Measurements from ENCODE around the gene SRF.

The SRF gene

GRCh38 chr6:43186019-43186418, 14.9 kb downstream of the SRF start:
- Mint-ChIP-seq H3K27ac (no peak overlapping the region), H3K9me3 (no peaks in the 10 kb centered on the region), H3K4me3 (no peak overlapping the region), H3K27me3 (no peaks in the 10 kb centered on the region), H3K36me3 (peaks cover 45% of the 10 kb centered on the region), H3K4me1 (peaks cover 61% of the 10 kb centered on the region)
- ATAC-seq: no peak

- Mint-ChIP-seq H3K9me3 (no peaks in the 10 kb centered on the region), H3K27ac (no peak overlapping the region), H3K27me3 (no peaks in the 10 kb centered on the region), H3K4me1 (peaks cover 54% of the 10 kb centered on the region), H3K36me3 (peaks cover 46% of the 10 kb centered on the region), H3K4me3 (no peak overlapping the region)
- no peak for ATAC-seq
Measured at GRCh38 chr6:43186706-43187105, 15.6 kb downstream of the SRF start.

GRCh38 chr6:43187821-43188220, 16.8 kb downstream of the SRF start:
- ATAC-seq: no peak
- H3K27me3 Mint-ChIP-seq: no peaks in the 10 kb centered on the region
- no peak overlapping the region for H3K27ac Mint-ChIP-seq
- no peak overlapping the region for H3K4me3 Mint-ChIP-seq
- H3K36me3 Mint-ChIP-seq: peaks cover 51% of the 10 kb centered on the region
- no peaks in the 10 kb centered on the region for H3K9me3 Mint-ChIP-seq
- H3K4me1 Mint-ChIP-seq: peaks cover 51% of the 10 kb centered on the region

DNA sequence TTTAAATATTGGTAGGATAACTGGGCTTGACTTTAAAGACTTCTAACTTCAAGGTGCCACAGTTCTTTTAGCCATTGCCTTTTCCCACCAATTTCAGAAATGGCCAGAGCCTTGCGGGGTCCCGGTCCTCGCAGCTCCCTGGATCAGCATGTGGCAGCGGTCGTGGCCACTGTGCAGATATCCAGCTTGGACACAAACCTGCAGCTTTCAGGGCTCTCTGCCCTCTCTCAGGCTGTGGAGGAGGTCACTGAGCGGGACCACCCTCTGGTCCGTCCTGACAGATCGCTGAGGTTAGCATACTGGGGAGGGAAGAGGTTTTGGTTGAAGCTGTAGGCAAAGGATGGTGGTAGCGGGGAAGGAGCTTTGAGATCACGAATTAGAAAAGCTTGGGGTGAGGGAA, 17.4 kb downstream of the SRF start:
- Mint-ChIP-seq H3K4me3 (no peak overlapping the region), H3K36me3 (peaks cover 57% of the 10 kb centered on the region), H3K27ac (no peak overlapping the region), H3K27me3 (no peaks in the 10 kb centered on the region), H3K4me1 (peaks cover 45% of the 10 kb centered on the region), H3K9me3 (no peaks in the 10 kb centered on the region)
- no peak for ATAC-seq

DNA sequence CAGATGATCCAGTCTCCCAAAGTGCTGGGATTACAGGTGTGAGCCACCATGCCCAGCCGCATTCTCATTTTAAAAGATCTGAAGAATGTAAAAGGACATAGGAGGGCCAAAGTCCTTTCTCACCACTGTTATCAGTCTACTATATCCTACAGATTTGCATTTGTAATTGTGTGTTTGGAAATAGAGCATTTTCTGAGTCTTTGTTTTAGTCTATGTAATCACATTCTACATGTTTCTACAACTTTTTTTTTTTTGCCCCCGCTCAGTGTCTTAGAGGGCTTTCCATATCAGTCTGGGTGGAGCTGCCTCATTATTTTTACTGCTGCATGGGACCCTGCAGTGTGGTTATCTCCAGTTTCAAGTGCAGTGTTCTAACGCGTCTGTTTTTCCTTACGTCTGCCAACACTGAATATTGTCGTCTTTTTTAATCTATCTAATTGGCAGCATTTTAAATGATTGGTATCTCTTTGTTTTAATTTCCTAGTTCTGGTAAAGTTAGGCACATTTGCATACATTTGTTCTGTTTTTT, 18.8 kb downstream of the SRF start:
- peaks cover 58% of the 10 kb centered on the region for H3K36me3 Mint-ChIP-seq
- ATAC-seq: no peak
- H3K27me3 Mint-ChIP-seq: no peaks in the 10 kb centered on the region
- H3K4me1 Mint-ChIP-seq: peaks cover 31% of the 10 kb centered on the region
- no peak overlapping the region for H3K4me3 Mint-ChIP-seq
- H3K27ac Mint-ChIP-seq: no peak overlapping the region
- no peaks in the 10 kb centered on the region for H3K9me3 Mint-ChIP-seq

GRCh38 chr6:43192911-43193310, 21.8 kb downstream of the SRF start:
- Mint-ChIP-seq H3K4me3 (no peak overlapping the region), H3K9me3 (no peaks in the 10 kb centered on the region), H3K4me1 (peaks cover 15% of the 10 kb centered on the region), H3K27me3 (no peaks in the 10 kb centered on the region), H3K36me3 (peaks cover 55% of the 10 kb centered on the region), H3K27ac (no peak overlapping the region)
- ATAC-seq: no peak

GRCh38 chr6:43193929-43194328, 22.9 kb downstream of the SRF start:
- H3K36me3 Mint-ChIP-seq: peaks cover 48% of the 10 kb centered on the region
- no peak overlapping the region for H3K4me3 Mint-ChIP-seq
- H3K4me1 Mint-ChIP-seq: peaks cover 15% of the 10 kb centered on the region
- H3K27me3 Mint-ChIP-seq: no peaks in the 10 kb centered on the region
- H3K27ac Mint-ChIP-seq: no peak overlapping the region
- ATAC-seq: no peak
- H3K9me3 Mint-ChIP-seq: no peaks in the 10 kb centered on the region

GRCh38 chr6:43196337-43196736, 25.3 kb downstream of the SRF start:
- Mint-ChIP-seq H3K27me3 (no peaks in the 10 kb centered on the region), H3K27ac (no peak overlapping the region), H3K36me3 (peaks cover 60% of the 10 kb centered on the region), H3K9me3 (no peaks in the 10 kb centered on the region), H3K4me3 (no peak overlapping the region), H3K4me1 (peaks cover 4% of the 10 kb centered on the region)
- ATAC-seq: no peak

DNA sequence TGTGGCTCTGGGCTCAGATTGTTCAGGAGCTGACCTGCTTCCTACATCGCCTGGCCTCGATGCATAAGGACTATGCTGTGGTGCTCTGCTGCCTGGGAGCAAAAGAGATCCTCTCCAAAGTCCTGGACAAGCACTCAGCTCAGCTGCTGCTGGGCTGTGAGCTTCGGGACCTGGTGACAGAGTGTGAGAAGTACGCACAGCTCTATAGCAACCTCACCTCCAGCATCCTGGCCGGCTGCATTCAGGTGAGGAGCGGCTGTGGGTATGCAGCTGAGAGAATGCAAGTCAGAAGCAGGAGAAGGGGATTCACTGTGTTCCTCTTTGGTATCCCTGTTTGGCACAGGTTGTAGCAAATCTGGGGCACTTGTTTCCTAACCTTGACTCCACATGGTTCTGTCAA, 28.8 kb downstream of the SRF start:
- Mint-ChIP-seq H3K4me3 (no peak overlapping the region), H3K36me3 (peaks cover 66% of the 10 kb centered on the region), H3K9me3 (no peaks in the 10 kb centered on the region), H3K27me3 (no peaks in the 10 kb centered on the region), H3K27ac (no peak overlapping the region), H3K4me1 (no peaks in the 10 kb centered on the region)
- no peak for ATAC-seq

DNA sequence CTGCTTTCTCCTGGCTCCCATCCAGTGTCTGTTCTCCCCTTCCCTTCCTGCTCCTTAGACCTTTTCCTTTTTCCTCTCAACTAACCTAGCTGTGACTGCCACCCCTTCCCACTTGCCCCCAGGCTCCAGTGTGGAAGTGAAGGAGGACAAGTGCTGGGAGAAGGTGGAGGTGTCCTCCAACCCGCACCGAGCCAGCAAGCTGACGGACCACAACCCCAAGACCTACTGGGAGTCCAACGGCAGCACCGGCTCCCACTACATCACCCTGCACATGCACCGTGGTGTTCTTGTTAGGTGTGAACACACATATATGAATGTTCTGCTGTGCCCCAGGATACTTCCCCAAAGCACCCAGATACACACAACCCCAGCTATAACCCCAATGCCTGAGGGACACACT, 29.5 kb downstream of the SRF start:
- H3K27ac Mint-ChIP-seq: peak overlapping the region; percentile 1
- no peaks in the 10 kb centered on the region for H3K4me1 Mint-ChIP-seq
- H3K36me3 Mint-ChIP-seq: peaks cover 67% of the 10 kb centered on the region
- no peak for ATAC-seq
- H3K4me3 Mint-ChIP-seq: no peak overlapping the region
- H3K27me3 Mint-ChIP-seq: no peaks in the 10 kb centered on the region
- no peaks in the 10 kb centered on the region for H3K9me3 Mint-ChIP-seq

GRCh38 chr6:43202451-43202850, 31.4 kb downstream of the SRF start:
- no peaks in the 10 kb centered on the region for H3K4me1 Mint-ChIP-seq
- H3K4me3 Mint-ChIP-seq: no peak overlapping the region
- H3K27ac Mint-ChIP-seq: no peak overlapping the region
- ATAC-seq: no peak
- no peaks in the 10 kb centered on the region for H3K27me3 Mint-ChIP-seq
- H3K9me3 Mint-ChIP-seq: no peaks in the 10 kb centered on the region
- peaks cover 63% of the 10 kb centered on the region for H3K36me3 Mint-ChIP-seq

- no peaks in the 10 kb centered on the region for H3K9me3 Mint-ChIP-seq
- no peaks in the 10 kb centered on the region for H3K27me3 Mint-ChIP-seq
- no peaks in the 10 kb centered on the region for H3K4me1 Mint-ChIP-seq
- H3K27ac Mint-ChIP-seq: no peak overlapping the region
- H3K36me3 Mint-ChIP-seq: peaks cover 63% of the 10 kb centered on the region
- no peak for ATAC-seq
- no peak overlapping the region for H3K4me3 Mint-ChIP-seq
Measured at GRCh38 chr6:43203029-43203717, 32.1 kb downstream of the SRF start.

DNA sequence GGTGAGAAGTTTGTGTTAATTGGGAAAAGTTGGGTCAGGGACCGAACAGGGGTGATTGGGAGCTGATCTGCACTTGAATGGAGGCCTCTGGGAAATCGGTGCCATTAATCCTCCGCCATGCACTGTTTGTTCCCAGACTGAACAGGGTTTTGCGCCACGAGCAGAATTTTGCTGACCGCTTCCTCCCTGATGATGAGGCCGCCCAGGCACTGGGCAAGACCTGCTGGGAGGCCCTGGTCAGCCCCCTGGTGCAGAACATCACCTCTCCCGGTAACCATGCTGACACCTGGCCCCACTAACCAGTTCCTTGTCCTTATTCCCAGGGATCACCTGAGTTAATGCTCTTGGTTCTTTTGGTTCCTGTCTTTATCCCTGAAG, 32.6 kb downstream of the SRF start:
- no peak overlapping the region for H3K4me3 Mint-ChIP-seq
- no peaks in the 10 kb centered on the region for H3K9me3 Mint-ChIP-seq
- ATAC-seq: no peak
- peaks cover 63% of the 10 kb centered on the region for H3K36me3 Mint-ChIP-seq
- H3K27me3 Mint-ChIP-seq: no peaks in the 10 kb centered on the region
- H3K27ac Mint-ChIP-seq: no peak overlapping the region
- H3K4me1 Mint-ChIP-seq: no peaks in the 10 kb centered on the region

GRCh38 chr6:43204271-43205105, 33.4 kb downstream of the SRF start:
- Mint-ChIP-seq H3K4me1 (no peaks in the 10 kb centered on the region), H3K4me3 (no peak overlapping the region), H3K27me3 (no peaks in the 10 kb centered on the region), H3K36me3 (peaks cover 68% of the 10 kb centered on the region), H3K27ac (no peak overlapping the region), H3K9me3 (no peaks in the 10 kb centered on the region)
- ATAC-seq: no peak

DNA sequence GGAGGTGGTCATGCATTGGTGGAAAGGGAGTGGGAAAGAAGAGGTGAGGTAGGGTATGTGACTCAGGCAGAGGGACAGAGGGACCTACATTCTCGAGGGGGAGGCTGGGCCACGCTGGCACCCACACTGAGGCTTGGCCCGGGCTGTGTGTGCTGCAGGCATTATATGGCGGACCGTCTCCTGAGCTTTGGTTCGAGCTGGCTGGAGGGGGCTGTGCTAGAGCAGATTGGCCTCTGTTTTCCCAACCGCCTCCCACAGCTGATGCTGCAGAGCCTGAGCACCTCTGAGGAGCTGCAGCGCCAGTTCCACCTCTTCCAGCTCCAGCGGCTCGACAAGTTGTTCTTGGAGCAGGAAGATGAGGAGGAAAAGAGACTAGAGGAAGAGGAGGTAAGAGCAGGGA, 34.8 kb downstream of the SRF start:
- H3K4me1 Mint-ChIP-seq: no peaks in the 10 kb centered on the region
- H3K27me3 Mint-ChIP-seq: no peaks in the 10 kb centered on the region
- peaks cover 57% of the 10 kb centered on the region for H3K36me3 Mint-ChIP-seq
- no peaks in the 10 kb centered on the region for H3K9me3 Mint-ChIP-seq
- H3K27ac Mint-ChIP-seq: no peak overlapping the region
- no peak overlapping the region for H3K4me3 Mint-ChIP-seq
- ATAC-seq: no peak

GRCh38 chr6:43207286-43207685, 36.2 kb downstream of the SRF start:
- H3K9me3 Mint-ChIP-seq: no peaks in the 10 kb centered on the region
- ATAC-seq: no peak
- no peaks in the 10 kb centered on the region for H3K4me1 Mint-ChIP-seq
- peaks cover 49% of the 10 kb centered on the region for H3K36me3 Mint-ChIP-seq
- H3K4me3 Mint-ChIP-seq: no peak overlapping the region
- no peaks in the 10 kb centered on the region for H3K27me3 Mint-ChIP-seq
- H3K27ac Mint-ChIP-seq: no peak overlapping the region
